AG04450 (cell line): ENCODE data around the gene B4GALNT3. TPM values are rescaled to one million over a fixed set of nuclear protein-coding genes. Genes with fewer than 3 reads are reported as not detected.

Source experiments
- CTCF ChIA-PET: fragments of 300-600, 350-600 bp; formaldehyde crosslinking; extraction: SDS; loops from one replicate; lab custom pipeline; 2022; ENCODE audit warnings: antibody characterized with exemption, inconsistent platforms; lab: Charles Lee
- POLR2A ChIA-PET: fragments of 350-600 bp; formaldehyde crosslinking; extraction: SDS; loops from one replicate; lab custom pipeline; 2021; ENCODE audit warnings: antibody characterized with exemption, inconsistent platforms; lab: Yijun Ruan, JAX
- DNase-seq: peaks from one replicate; pipeline ENCODE4 v3.0.0-alpha.2; 2011; ENCODE audit warnings: low read depth, low spot score
- H3K27ac ChIP-seq: one replicate; pipeline ENCODE4 v1.5.1; 2012; ENCODE audit warnings: low read depth, low read length, control low read depth
- H3K27me3 ChIP-seq: one replicate; pipeline ENCODE4 v1.6.0; 2012; ENCODE audit warnings: low read length; ENCODE audit not compliant: control insufficient read depth, insufficient read depth
- H3K4me3 ChIP-seq: 2 replicates; pipeline ENCODE4 v1.5.1; 2011; ENCODE audit warnings: mild to moderate bottlenecking, low read depth, low read length, control low read depth
- H3K9me3 ChIP-seq: 2 replicates; pipeline ENCODE4 v1.5.1; 2012; ENCODE audit warnings: low read length; ENCODE audit not compliant: control insufficient read depth, insufficient read depth
- CTCF ChIP-seq: IDR thresholded peaks from 2 replicates; pipeline ENCODE4 v1.5.1; 2011; ENCODE audit warnings: low read depth, low read length, control low read depth, inconsistent platforms
- polyA plus RNA-seq: library from polyadenylated mRNA; depleted of rRNA; stranded (reverse); fragments of >200 nt; gene quantifications from 2 replicates; pipeline ENCODE4 v1.2.3, GENCODE V29; 2011

Gene B4GALNT3
- polyA plus RNA-seq, 1 experiment, result not detected

GRCh38 chr12:573232-573631, 113.5 kb downstream of the B4GALNT3 start:
- H3K27me3 ChIP-seq, result no peaks in the 10 kb centered on the region
- ChIA-PET CTCF (interaction anchor here (0.6 to 6.0 kb wide), 4 partner anchors 137 to 242 kb away, joined by 3 to 90 read pairs (median 26); partner anchors contain the start of gene WNK1), POLR2A (no interaction called here)
- DNase-seq, result no peak
- H3K4me3 ChIP-seq, result no peak overlapping the region
- H3K27ac ChIP-seq, result no peak overlapping the region
- no peak for TF ChIP-seq CTCF
- H3K9me3 ChIP-seq, result no peaks in the 10 kb centered on the region; the same call in 1 of the 2 replicates

- TF ChIP-seq CTCF, result no peak
- ChIA-PET POLR2A (interaction anchor here (0.5 kb wide), 1 partner anchor 61 kb away, joined by 5 read pairs; no protein-coding TSS in a partner anchor), CTCF (interaction anchor here (0.6 to 6.9 kb wide), 5 partner anchors 166 to 1300 kb away, joined by 3 to 145 read pairs (median 3); partner anchors contain the start of gene WNK1)
- DNase-seq, result no peak
- H3K27ac ChIP-seq, result no peak overlapping the region
- no peak overlapping the region for H3K4me3 ChIP-seq
- no peaks in the 10 kb centered on the region; the same call in 1 of the 2 replicates for H3K9me3 ChIP-seq
- H3K27me3 ChIP-seq, result no peaks in the 10 kb centered on the region
Observed at GRCh38 chr12:574475-575128, 114.9 kb downstream of the B4GALNT3 start.

- DNase-seq, result no peak
- Histone ChIP-seq H3K4me3 (no peak overlapping the region), H3K27ac (no peak overlapping the region), H3K27me3 (no peaks in the 10 kb centered on the region), H3K9me3 (no peaks in the 10 kb centered on the region; the same call in 1 of the 2 replicates)
- TF ChIP-seq CTCF, result no peak
- ChIA-PET CTCF (interaction anchor here (0.8 to 6.9 kb wide), 16 partner anchors 12 to 415 kb away, joined by 3 to 145 read pairs (median 4); partner anchors contain the start of genes RAD52 and WNK1), POLR2A (interaction anchor here (1.5 kb wide), 1 partner anchor 179 kb away, joined by 3 read pairs; no protein-coding TSS in a partner anchor)
Observed at GRCh38 chr12:575129-575502, 115.4 kb downstream of the B4GALNT3 start.

GRCh38 chr12:575948-576614, 116.3 kb downstream of the B4GALNT3 start:
- CTCF ChIA-PET, result interaction anchor here (0.5 to 6.9 kb wide), 35 partner anchors 11 to 414 kb away, joined by 3 to 145 read pairs (median 3); partner anchors contain the start of genes RAD52 and WNK1
- no peak for DNase-seq
- H3K27ac ChIP-seq, result no peak overlapping the region
- peaks cover 6% of the 10 kb centered on the region for H3K27me3 ChIP-seq
- TF ChIP-seq CTCF, result peak; percentile 92
- POLR2A ChIA-PET, result interaction anchor here (1.1 to 1.5 kb wide), 2 partner anchors 176 to 178 kb away, joined by 3 to 7 read pairs; partner anchors contain the start of gene WNK1
- H3K4me3 ChIP-seq, result peak overlapping the region; percentile 20; the same call in 1 of the 2 replicates
- no peaks in the 10 kb centered on the region; the same call in 1 of the 2 replicates for H3K9me3 ChIP-seq
